NCI-H82 treated with DMSO at 0.1 percent for 48 hours (cell line): ENCODE data around the gene TTC1.

Experiments
- DNase-seq: peaks from one replicate; lab custom pipeline; 2025; ENCODE audit not compliant: unreplicated experiment; lab: John Stamatoyannopoulos, UW

Gene TTC1

GRCh38 chr5:160082614-160083500, 73.9 kb downstream of the TTC1 start:
- DNase-seq: no peak

GRCh38 chr5:160083501-160083900, 74.6 kb downstream of the TTC1 start:
- no peak for DNase-seq

- DNase-seq: no peak
These were observed 75.2 kb downstream of the TTC1 start for GRCh38 chr5:160084144-160084543.

GRCh38 chr5:160087199-160087598, 78.3 kb downstream of the TTC1 start:
- DNase-seq: no peak

GRCh38 chr5:160088805-160089204, 79.9 kb downstream of the TTC1 start:
- no peak for DNase-seq

- no peak for DNase-seq
These were observed 80.6 kb downstream of the TTC1 start for GRCh38 chr5:160089531-160089930.

- no peak for DNase-seq
These were observed 81.1 kb downstream of the TTC1 start for GRCh38 chr5:160090059-160090458.

- no peak for DNase-seq
These were observed 83.6 kb downstream of the TTC1 start for GRCh38 chr5:160092514-160092913.

DNA sequence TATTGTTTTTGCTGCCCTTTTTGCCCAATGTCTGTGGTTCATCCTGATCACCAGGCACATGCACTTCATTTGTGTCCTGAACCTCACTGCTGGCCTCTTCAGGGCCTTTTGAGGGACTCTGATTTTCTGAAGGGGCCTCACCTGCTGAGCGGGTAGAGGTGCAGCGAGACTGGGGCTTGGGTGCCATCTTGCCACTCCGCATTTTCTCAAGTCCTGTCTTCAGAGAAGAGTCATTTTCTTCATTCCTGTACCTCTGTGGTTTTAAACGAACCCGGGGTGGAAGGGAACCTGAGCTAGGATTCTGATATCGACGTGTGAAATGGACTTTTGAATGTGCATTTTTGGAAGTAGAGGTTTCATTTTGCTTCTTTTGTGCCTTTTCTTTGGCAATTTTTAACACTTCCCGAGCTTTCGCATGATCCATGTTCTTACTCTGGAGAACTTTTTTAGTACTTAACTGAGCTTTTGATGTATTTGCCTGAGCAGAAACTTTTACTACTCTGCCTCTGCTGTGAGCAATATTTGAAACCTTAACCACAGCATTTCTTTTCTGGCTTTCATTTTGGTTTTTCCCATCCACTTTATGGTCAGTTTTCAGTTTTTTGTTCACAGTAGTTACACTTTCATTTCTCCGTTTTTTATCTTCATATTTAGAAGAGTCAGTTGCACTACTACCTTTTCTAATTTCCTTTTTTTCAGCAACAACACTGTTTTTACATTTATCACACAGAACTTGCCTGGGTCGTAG, 84.2 kb downstream of the TTC1 start:
- no peak for DNase-seq

DNA sequence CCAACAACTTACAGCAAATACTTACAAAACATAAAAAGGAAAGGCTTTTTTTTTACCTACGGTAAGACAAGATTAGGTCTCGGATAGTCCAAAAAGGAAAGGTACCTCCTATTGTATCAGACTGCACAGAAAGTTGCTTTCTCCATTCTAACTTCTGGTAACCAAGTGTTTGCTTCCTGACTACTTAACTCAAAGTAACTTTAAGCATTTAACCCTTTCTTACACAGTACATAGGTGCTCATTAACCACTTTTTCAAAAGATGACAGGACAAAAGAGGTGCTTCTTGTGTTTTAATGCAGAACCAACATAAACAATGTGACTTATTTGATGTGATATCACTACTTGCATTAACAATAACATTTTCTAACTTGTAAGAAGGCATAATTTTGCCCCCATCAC, 87.2 kb downstream of the TTC1 start:
- no peak for DNase-seq

DNA sequence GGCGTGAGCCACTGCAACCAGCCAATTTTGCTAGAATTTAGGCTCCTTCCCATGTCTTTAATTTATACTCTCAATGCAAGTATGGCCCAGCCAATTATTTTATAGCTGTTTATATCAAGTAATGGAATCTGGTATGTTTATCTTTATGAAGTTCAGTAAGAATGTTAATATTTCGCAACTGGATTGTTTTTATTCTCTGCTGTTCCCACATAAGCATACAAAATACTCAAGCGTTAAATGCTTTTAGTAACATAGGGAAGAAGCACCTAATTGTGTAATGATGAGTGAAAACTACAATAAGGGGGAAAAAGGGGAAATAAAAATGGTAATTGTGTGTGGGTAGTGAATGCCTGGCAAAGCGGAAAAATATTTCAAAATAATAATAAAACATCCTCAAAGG, 89.1 kb downstream of the TTC1 start:
- DNase-seq: no peak

GRCh38 chr5:160105686-160106360, 96.9 kb downstream of the TTC1 start:
- no peak for DNase-seq

DNA sequence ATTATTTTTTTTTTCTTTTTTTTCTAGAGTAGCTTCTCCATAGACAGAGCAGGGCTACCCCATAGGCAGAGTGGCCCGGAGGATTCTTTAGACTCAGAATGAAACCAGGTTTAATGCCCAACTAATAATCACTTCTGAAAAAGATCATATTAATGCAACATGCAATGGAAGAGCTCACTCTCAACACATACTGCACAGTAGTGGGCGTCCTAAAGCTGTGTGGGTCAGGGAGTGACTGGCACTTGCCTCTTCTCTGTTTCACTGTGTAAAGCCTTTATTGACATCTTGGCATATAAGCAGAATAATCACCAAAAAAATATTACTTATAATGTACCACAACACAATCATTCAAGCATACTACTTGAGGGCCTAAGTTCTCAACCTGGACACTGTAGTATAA, 99.2 kb downstream of the TTC1 start:
- no peak for DNase-seq
